GM23338 (cell line): ENCODE results near the gene NPEPL1.

ENCODE experiments used
- CREB1 ChIP-seq: fragments of 250-450 bp; sonication (Bioruptor Pico); IDR thresholded peaks from 2 replicates; pipeline ENCODE4 v1.5.0; 2020; ENCODE audit warnings: low read depth, mild to moderate bottlenecking, moderate library complexity
- CTCF ChIP-seq, 2 experiments: fragments of 200-600 bp in 1 of 2; sonication (generic) in 1 of 2; conservative IDR thresholded peaks; 2 replicates each; pipeline versions ENCODE4 v1.5.1 to v1.6.1; 2016 to 2017; ENCODE audit warnings: antibody characterized with exemption in 2 of 2, low read depth in 2 of 2, mild to moderate bottlenecking in 2 of 2, moderate library complexity in 1 of 2
- ETS1 ChIP-seq: IDR thresholded peaks from 2 replicates; pipeline ENCODE4 v1.6.1; 2016; ENCODE audit warnings: antibody characterized with exemption
- EZH2 ChIP-seq: fragments of 200-600 bp; sonication (generic); IDR thresholded peaks from one replicate; pipeline ENCODE4 v1.8.0; 2017; ENCODE audit warnings: antibody characterized with exemption, mild to moderate bottlenecking, low read depth; ENCODE audit not compliant: unreplicated experiment
- EZH2phosphoT487 ChIP-seq: fragments of 200-600 bp; sonication (generic); IDR thresholded peaks from one replicate; pipeline ENCODE4 v1.8.1; 2018; ENCODE audit warnings: antibody characterized with exemption; ENCODE audit not compliant: unreplicated experiment
- JUNB ChIP-seq: IDR thresholded peaks from one replicate; pipeline ENCODE4 v1.6.1; 2016; ENCODE audit warnings: antibody characterized with exemption; ENCODE audit not compliant: unreplicated experiment
- NANOG ChIP-seq: IDR thresholded peaks from 2 replicates; pipeline ENCODE4 v1.6.1; 2016; ENCODE audit warnings: antibody characterized with exemption, borderline replicate concordance
- POLR2AphosphoS5 ChIP-seq: IDR thresholded peaks from 2 replicates; pipeline ENCODE4 v1.6.1; 2016; ENCODE audit warnings: antibody characterized with exemption, low read depth
- REST ChIP-seq: IDR thresholded peaks from one replicate; pipeline ENCODE4 v1.6.1; 2018; ENCODE audit warnings: antibody characterized with exemption; ENCODE audit not compliant: unreplicated experiment
- STAT1 ChIP-seq: IDR thresholded peaks from one replicate; pipeline ENCODE4 v1.6.1; 2016; ENCODE audit warnings: antibody characterized with exemption; ENCODE audit not compliant: unreplicated experiment
- ZNF331 ChIP-seq: fragments of 250-450 bp; sonication (Bioruptor Pico); IDR thresholded peaks from 2 replicates; pipeline ENCODE4 v1.5.0; 2020; ENCODE audit warnings: low read depth, mild to moderate bottlenecking, moderate library complexity

GRCh38 chr20:58677079-58677604 lies 15.5 kb upstream of the NPEPL1 start:
- TF ChIP-seq CTCF (conservative IDR thresholded peaks at IDR 0.05; ENCODE audit: low read depth in 2 of 2) (no peak), EZH2phosphoT487 (no peak), POLR2AphosphoS5 (no peak), CREB1 (CRISPR knock-in tag) (no peak), EZH2 (no peak), REST (no peak), STAT1 (no peak), ETS1 (no peak), ZNF331 (no peak), NANOG (no peak), JUNB (no peak)
